ENCODE data around the gene PTPRD.
"Not testable (repeated sequence)": the region's sequence is repeated elsewhere in the genome, so short reads cannot be mapped to it uniquely, and the experiment has no call there.

Gene PTPRD

DNA sequence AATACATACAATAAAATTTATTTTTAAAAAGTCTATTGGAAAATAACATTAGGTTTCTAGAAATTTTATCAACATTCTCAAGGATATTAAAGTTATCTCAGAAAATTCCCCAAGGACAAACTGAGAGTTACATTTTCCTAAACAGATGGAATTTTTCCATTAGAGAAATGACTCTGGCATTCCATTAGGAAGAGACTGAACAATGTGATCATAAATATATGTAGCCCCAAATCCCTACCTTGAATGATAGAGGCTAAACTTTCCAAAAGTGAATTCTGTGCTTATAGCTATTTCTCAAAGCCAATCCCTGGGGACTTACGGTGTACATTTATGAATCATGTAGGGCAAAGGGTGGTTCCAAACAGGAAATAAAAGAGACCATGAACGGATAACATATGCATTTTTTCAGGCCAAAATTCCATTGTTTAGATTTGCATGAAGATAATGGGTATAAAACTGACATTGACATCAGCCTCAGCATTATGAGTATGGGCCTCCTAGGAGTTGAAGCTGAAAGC is 1632.2 kb downstream of the PTPRD start:
- no peak for DNase-seq (ENCODE audit: low spot score)

DNA sequence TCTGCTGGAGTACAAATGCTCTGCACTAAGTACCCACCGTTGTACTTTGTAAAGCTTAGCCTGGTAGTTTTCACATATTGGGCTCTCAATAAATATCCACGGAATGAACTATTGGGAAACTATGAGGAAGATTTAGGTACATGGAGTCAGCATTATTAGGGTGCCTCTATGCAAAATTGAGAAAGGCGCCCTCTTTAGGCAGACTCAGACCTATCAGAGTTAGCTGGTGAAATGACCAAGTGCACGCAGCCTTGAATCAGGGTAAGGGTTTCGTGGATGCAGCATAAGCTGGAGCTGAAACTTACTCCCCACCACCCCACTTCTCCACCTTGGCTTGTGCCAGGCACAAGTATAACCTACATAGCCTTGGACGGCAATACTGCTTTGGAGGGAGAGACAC is 1634.5 kb downstream of the PTPRD start:
- DNase-seq (ENCODE audit: low spot score): no peak

DNA sequence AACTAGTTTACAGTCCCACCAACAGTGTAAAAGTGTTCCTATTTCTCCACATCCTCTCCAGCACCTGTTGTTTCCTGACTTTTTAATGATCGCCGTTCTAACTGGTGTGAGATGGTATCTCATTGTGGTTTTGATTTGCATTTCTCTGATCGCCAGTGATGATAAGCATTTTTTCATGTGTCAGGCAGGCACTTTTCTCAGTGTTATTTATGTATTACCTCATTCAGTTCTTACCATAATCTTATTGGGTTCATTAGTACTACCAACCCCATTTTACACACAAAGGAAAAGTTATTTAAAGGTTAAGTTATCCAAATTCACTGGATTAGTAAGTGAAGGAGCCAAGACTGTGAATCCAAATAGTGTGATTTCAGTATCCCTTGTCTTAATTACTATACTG is 1644.5 kb downstream of the PTPRD start:
- DNase-seq (ENCODE audit: low spot score): not testable (repeated sequence)

DNA sequence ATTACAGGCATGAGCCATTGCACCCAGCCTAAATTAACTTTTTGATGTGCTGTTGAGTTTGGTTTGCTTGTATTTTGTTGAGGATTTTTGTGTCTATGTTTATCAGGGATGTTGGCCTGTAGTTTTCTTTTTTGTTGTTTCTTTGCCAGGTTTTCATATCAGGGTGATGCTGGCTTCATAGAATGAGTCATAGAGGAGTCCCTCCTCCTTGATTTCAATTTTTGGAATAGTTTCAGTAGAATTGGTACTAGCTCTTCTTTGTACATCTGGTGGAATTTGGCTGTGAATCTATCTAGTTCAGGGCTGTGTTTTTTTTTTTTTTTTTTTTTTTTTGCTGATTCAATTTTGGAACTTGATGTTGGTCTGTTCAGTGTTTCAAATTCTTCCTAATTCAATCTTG is 1648.9 kb downstream of the PTPRD start:
- no peak for DNase-seq (ENCODE audit: low spot score)

DNA sequence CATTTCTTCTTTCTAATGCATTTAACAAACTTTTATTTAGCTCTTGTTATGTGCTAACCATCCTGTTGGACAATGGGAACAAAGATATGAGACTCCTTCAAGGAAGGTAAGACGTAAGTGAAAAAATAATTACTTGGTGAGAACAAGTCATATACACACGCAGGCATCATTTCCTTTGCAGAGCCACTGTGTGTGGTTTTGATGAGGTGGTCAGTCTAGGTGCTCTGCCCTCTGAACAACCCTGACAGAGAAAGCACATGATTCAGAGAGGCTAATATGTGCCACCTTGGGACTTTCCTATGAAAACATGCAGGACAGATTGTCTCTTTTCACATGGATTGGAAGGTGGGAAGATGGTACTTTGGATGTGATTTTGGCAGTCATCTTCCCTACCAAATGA is 1650.7 kb downstream of the PTPRD start:
- DNase-seq (ENCODE audit: low spot score): no peak

DNA sequence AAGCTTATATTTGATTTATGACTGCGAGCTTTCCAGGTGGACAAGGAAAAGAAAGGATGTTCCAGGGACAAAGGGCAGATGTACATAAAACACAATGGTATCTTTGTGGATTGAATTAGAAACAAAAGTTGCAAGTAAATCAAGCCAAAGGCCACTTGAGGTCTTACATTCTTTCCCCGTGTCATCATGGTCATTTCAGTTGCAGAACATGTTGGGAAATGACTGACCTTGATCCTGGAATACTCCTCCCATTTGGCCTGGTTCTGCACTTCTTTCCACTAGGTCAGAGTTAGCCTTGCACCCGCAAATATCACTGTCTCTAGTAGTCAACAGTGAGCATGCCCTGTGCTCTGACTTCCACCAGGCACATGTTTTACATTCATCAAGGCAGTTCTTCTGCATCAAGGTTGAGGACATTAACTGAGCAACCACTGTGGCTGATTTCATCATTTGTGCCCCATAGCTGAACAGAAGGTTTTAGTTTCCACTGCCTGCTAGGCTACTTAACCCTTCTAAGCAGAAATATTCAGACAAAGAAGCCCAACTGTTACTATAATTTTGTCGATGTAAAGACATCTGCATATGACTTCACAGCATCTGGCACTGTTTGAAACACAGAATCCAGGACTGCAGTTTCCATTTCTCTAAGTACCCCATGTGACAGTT is 1651.5 kb downstream of the PTPRD start:
- no peak for DNase-seq (ENCODE audit: low spot score)

DNA sequence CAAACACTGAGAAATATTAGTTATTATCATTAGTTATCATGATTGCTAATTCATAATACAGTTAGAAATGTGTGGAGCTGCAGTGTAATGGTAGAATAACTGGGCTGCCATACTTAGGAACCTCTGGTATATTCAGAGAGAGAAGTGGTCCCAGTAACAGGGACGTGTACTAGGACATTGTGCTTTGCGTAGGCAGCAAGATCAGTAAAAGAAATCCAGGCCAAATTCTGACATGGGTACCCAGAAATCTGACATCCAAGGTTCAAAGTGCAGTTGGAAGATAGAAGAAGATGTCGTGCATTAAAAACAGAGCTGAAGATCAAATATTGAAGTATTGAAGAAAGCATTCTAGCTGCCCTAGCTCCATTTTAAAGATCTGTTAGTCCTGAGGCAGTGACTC is 1652.5 kb downstream of the PTPRD start:
- DNase-seq (ENCODE audit: low spot score): no peak

DNA sequence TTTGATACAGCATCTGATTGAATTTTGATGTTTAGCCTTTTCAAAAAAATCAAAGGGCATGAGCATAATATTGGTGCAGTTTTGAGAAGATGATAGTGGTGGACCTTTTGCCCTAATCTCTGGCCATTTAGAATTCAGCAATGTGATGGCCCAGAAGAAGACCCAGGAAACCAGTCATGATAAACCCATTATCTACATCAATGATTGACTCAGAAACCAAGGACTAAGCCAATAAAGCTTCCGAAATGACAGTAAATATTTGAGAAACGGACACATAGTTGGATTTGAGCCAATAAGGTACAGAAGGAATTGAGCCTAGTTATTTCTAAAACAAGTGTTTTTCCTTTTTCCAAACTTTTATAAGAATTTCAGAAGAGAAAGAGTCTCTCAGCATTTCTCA is 1654.4 kb downstream of the PTPRD start:
- no peak for DNase-seq (ENCODE audit: low spot score)

DNA sequence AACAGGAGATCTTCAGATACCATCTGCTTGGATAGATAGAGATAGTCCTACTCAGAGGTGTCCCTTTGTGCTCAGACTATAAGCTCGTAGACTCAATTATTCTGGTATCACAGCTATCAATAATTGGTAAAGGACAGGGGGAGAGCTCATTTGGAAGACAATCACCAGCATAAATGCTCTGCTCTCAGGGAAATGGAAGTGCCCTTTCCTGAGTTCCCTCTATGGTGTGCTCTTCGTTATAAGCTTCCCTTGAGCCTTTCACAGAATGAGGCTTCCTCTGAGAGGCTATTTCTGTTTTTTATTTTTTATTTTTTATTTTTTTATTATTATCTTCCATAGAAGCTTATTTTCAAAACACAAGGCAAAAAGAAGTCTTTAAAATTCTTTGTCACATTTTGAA is 1657.5 kb downstream of the PTPRD start:
- DNase-seq (ENCODE audit: low spot score): no peak

DNA sequence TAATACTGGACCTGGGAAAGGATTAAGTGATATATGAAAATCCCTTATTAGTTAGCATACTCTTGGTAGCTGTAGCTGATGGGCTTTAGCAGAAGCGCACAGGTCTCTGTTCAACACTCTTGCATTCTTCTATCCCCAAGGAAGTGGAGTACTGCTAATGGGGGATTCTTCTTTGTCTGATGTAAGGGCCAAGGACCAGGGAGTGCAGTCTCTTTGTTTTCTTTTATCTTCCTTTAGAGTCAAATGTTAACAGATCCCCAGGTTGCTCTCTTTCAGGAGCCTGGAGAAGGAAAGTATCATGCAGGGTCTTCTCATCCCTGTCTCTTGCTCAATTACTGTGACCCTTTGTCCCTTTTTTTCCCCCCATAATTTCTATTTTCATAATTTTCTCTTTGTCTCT is 1666.3 kb downstream of the PTPRD start:
- no peak for DNase-seq (ENCODE audit: low spot score)

DNA sequence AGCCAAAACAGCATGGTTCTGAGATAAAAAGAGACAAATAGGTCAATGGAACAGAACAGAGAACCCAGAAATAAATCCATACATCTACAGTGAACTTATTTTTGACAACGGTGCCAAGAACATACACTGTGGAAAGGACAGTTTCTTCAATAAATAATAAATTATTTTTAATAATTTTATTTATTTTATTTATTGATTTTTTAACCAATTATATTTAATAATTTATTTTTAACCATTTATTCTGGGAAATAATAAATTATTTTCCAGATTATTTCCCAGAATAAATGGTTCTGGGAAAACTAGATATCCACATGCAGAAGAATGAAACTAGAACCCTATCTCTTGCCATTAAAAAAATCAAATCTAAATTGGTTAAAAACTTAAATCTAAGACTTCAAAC is 1669.4 kb downstream of the PTPRD start:
- DNase-seq (ENCODE audit: low spot score): no peak

DNA sequence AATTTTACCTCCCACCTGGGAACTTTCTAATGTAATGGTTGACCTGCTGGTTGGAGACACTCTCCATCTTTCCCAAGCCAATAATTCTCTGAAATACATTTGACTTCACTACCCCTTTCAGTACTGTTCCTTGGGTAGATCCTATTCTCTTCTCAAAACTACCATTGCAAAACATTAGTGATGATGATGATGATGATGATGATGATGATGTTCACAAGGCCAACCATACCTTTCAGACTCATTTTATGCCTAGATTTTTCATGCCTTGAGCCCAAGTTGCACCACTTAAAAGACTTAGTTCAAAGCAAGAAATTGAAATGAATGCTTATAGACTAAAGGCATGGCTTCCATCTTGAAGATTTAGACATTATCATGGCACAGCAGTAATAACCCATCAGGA is 1672.2 kb downstream of the PTPRD start:
- no peak for DNase-seq (ENCODE audit: low spot score)

DNA sequence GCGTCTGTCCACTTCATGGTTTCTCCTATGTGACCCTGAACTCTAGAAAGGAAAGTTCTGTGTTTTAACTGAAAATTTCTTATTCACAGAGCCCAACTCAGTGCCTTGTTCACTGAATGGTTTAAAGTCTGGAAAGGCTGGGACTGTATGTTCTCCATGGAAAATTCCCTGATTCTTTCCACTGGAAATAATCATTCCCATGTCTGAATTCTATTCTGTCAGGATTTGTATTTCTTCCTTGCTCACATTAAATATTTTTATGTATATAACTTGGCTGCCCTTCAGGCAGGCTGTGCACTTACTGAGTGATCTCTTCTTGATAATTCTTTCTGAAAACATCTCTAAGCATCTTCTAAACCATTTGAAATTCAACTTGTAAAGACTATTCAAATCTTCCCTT is 1686.3 kb downstream of the PTPRD start:
- no peak for DNase-seq (ENCODE audit: low spot score)

DNA sequence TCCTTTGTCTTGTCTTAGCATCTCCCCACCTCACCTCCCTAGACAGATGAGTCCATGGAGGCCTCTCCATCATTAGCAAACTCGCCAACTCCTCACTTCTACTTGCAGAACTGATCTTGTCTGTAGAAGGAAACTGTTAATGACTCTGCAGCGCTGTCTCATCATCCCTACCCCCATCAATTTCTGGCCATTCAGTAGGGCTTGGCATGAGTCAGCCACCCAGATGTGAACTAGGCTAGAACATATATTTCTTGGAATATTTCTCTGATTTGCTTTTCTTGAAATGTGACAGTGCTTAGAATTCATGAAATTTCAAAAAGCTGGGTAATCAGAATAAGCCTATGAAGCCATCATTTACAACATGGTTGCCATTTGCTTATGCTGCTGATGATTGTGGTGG is 1688.2 kb downstream of the PTPRD start:
- DNase-seq (ENCODE audit: low spot score): no peak

DNA sequence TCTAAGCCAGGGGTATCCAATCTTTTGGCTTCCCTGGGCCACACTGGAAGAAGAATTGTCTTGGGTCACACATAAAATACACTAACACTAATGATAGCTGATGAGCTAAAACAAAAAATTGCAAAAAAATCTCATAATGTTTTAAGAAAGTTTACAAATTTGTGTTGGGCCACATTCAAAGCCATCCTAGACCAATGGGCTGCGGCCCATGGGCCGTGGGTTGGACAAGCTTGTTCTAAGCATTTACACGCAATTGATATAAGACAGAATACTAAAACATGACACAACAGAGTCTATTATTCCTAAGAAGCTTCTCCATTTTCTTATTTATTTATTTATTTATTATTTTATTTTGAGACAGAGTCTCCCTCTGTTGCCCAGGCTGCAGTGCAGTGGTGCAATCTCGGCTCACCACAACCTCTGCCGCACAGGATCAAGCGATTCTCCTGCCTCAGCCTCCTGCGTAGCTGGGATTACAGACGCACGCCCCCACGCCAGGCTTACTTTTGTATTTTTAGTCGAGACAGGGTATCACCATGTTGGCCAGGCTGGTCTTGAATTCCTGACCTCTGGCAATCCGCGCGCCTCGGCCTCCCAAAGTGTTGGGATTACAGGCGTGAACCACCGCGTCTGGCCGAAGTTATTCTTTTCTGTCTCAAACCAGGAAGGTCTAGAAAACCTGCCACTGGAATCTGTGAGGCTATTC is 1692.2 kb downstream of the PTPRD start:
- not testable (repeated sequence) for DNase-seq (ENCODE audit: low spot score)

DNA sequence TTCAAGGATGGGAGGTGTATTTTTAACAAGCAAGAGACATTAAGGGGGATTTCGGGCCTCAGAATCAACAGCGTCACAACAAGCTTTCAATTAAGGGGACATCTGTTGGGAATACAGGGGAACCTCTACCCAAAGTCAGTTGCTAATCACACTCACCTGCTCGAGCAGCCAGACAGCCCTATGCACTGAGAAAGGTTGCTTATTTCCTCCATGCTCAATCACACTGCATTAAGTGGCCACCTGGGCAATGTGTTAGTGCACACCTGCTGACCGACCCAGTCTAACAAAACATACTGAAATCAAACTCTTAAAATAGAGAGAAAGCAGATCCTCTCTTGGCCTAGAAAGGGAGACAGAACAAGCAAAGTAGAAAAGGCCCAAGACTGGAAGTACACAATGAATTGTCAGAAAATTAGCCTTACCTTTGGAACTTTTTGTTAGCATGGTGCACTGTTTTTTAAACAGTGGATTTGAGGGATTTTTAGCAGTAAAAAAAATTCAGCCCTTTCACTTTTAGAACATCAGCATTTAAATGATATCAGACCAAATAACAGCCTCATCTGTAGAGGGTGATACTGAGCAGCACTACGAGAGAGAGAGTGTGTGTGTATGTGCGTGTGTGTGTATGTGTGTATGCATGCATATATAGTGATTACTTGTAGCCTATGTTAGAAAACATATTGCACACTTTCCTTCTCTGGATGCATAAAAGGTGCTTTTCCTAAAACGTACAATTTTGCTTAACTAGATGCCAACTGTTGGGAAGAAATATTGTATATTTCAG is 1694.7 kb downstream of the PTPRD start:
- DNase-seq (ENCODE audit: low spot score): no peak

DNA sequence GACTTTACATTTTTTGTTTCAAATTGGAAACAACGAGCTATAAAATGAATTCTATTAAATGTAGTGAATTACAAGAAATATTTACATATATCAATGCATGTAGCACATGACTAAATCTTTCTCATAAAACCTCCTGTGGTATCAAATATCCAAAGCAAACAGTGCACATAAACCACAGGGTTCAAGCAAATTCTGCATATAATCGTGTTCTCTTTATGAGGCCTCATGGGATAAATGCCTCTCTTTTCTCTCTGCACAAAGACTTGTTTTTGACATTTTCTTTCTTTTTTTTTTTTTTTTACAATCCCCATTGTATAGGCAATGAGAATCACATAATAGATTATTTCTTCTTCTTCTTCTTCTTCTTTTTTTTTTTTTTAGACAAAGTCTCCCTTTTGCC is 1696.0 kb downstream of the PTPRD start:
- no peak for DNase-seq (ENCODE audit: low spot score)

DNA sequence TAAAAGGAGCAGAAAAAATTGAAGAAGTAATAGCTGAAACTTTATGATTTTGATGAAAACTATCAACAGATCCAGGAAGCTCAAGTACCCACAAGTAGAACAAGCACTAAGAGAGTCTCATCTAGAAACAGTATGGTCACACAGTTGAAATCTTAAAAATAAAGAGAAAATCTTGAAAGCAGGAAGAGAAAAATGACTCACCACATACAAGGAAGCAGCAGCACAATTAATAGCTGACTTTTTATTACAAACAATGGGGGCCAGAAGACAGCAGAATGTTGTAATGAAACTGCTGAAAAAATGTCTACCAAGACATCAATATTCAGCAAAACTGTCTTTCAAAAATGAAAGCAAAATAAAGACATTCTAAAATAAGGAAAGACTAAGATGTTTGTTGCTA is 1704.9 kb downstream of the PTPRD start:
- no peak for DNase-seq (ENCODE audit: low spot score)

DNA sequence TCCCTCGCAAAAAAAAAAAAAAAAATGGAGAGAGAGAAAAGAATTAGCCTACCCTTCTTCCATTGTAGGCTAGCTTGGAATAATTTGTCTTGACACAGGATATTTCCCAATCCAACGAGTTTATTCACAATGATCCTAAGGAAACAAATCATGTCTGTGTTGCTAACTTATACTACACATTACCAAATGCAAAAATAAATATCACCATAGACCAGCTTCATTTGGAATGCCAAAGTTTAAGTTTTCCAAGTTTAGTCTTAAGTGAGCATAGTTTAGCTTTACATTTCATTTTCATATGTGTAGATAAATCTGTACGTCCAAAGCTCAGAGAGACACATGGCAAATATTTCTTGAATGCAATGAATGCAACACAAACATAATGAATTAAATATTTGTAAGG is 1707.1 kb downstream of the PTPRD start:
- DNase-seq (ENCODE audit: low spot score): no peak

DNA sequence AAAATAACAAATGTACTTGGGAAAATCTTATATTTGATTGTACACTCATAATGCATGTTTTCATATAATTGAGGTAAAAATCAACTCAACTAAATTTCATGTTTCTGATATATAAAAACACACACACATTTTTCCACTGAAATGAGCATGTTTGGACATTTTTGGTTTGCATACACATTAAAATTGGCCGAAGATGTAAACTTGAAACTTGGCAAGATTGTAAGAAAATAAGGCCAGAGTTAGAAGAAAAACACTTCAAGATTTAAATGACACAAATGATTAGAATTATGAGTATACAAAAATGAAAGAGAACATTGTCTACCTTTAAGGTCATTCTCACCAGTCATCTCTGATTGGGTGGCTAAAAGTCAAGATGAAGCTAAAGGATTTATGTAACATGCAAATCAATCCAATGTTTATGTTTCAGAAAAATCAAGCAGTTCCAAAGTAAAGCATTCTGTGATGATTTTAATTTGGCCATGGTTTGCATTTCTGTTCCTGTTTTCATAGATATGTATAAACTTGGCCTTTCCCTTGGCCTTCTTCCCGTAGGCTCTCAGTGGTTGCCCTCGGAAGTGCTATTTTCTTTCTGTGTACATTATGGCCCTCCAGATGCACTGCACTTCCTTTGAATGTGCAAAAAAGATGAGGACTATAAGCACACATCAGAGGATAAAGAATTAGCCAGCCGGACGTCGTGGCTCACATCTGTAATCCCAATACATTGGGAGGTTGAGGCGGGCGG is 1707.9 kb downstream of the PTPRD start:
- no peak for DNase-seq (ENCODE audit: low spot score)

DNA sequence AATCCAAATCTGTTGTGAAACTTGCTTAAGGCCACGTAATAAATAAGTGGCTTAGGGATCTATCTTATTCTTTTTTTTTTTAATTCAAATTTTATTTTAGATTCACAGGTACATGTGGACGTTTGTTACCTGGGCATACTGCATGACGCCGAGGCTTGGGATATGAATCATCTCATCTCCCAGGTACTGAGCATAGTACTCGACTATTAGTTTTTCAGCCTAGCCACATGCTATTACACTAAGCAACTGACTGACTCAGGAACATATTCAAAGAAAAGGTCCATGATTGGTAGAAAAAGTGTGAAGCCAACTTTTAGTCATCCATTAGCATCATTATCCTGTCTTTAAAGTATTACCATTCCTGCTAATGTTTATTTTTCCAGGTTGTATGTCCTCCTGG is 1709.7 kb downstream of the PTPRD start:
- no peak for DNase-seq (ENCODE audit: low spot score)

DNA sequence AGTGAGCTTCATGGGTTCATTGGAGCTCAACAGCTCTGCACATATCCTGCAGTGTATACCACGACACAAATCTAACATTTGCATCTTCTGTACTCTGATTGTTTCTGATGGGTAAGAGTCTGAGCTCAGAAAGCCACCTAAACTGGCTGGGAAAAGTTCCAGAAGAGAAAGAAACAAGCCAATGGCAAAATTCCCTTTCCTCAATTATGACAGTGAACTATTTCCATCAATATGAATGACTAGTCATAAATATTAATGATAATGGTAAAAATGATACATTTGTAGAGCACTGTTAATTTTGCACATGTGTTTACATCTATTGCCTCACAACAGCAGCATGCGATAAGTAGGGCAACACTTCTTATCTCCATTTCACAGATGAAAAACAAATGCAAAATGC is 1711.7 kb downstream of the PTPRD start:
- DNase-seq (ENCODE audit: low spot score): no peak
